ENCODE measurements around the gene KCNIP4.

GRCh38 chr4:21768349-21769310, 179.9 kb downstream of the KCNIP4 start:
- TF ChIP-seq POLR2A (IDR thresholded peaks at IDR 0.05) (no peak), CTCF (IDR thresholded peaks at IDR 0.05) (peak; percentile 58 to 70 (median 65))

All from transverse colon (tissue), 3 donors.